ENCODE measurements around the gene SND1. TPM values are rescaled to one million over a fixed set of nuclear protein-coding genes. Genes with fewer than 3 reads are reported as not detected.
A peak's percentile ranks its signal among the peaks of the same experiment; 100 is the strongest.

Gene SND1
- total RNA-seq, 2 donors from 2014 or later, result 146 to 155 TPM

- no peaks in the 10 kb centered on the region for H3K27me3 ChIP-seq
- H3K4me1 ChIP-seq, result peaks cover 28% of the 10 kb centered on the region
- intact Hi-C loops (cut with DNase I), result no loop called here
- no peak for TF ChIP-seq POLR2A (IDR thresholded peaks at IDR 0.05)
- TF ChIP-seq CTCF (IDR thresholded peaks at IDR 0.05), result no peak
- peak; percentile 39 for ATAC-seq
- 61 to 74% methylated on average over 8 of the region's 8 CpGs for WGBS, 2 donors
- H3K4me3 ChIP-seq, result no peak overlapping the region
- H3K27ac ChIP-seq, result peak overlapping the region in 3 of 4 donors; percentile 14 to 40 (median 20)
- H3K36me3 ChIP-seq (replicated peaks in 1 of 2; ENCODE audit: insufficient read depth in 1 of 2, low read depth in 2 of 2), result peaks cover 0 to 3% of the 10 kb centered on the region in 2 donors
- DNase-seq, result peak in 3 of 4 donors; percentile 35 to 50 (median 38)
- no peaks in the 10 kb centered on the region for H3K9me3 ChIP-seq
Measured at GRCh38 chr7:128017862-128018845, 366.2 kb downstream of the SND1 start.

- no peak for DNase-seq
- ATAC-seq, result no peak
- WGBS, 2 donors, result 92 to 98% methylated on average over 3 of the region's 3 CpGs
- Histone ChIP-seq H3K36me3 (replicated peaks in 1 of 2; ENCODE audit: insufficient read depth in 1 of 2, low read depth in 2 of 2) (peaks cover 0 to 3% of the 10 kb centered on the region in 2 donors), H3K4me1 (peaks cover 32% of the 10 kb centered on the region), H3K9me3 (no peaks in the 10 kb centered on the region), H3K4me3 (no peak overlapping the region), H3K27ac (no peak overlapping the region), H3K27me3 (no peaks in the 10 kb centered on the region)
- intact Hi-C loops (cut with DNase I), result no loop called here
- TF ChIP-seq POLR2A (IDR thresholded peaks at IDR 0.05), result no peak
- no peak for TF ChIP-seq CTCF (IDR thresholded peaks at IDR 0.05)
Measured at GRCh38 chr7:128019288-128019687, 367.3 kb downstream of the SND1 start.

- Histone ChIP-seq H3K27me3 (no peaks in the 10 kb centered on the region), H3K27ac (no peak overlapping the region), H3K9me3 (no peaks in the 10 kb centered on the region), H3K4me3 (no peak overlapping the region), H3K36me3 (replicated peaks in 1 of 2; ENCODE audit: insufficient read depth in 1 of 2, low read depth in 2 of 2) (peaks cover 0 to 3% of the 10 kb centered on the region in 2 donors), H3K4me1 (peaks cover 29% of the 10 kb centered on the region)
- no peak for DNase-seq
- intact Hi-C loops (cut with DNase I), result no loop called here
- TF ChIP-seq POLR2A (IDR thresholded peaks at IDR 0.05) (no peak), CTCF (IDR thresholded peaks at IDR 0.05) (peak in 3 of 7 experiments; percentile 7 to 17 (median 17))
- no peak for ATAC-seq
- 93 to 95% methylated on average over 6 of the region's 6 CpGs for WGBS, 2 donors
Measured at GRCh38 chr7:128020159-128020558, 368.2 kb downstream of the SND1 start.

GRCh38 chr7:128021366-128021765, 369.4 kb downstream of the SND1 start:
- DNase-seq (no peak), ATAC-seq (no peak)
- Histone ChIP-seq H3K4me1 (peaks cover 28% of the 10 kb centered on the region), H3K36me3 (replicated peaks in 1 of 2; ENCODE audit: insufficient read depth in 1 of 2, low read depth in 2 of 2) (peaks cover 0 to 3% of the 10 kb centered on the region in 2 donors), H3K27ac (no peak overlapping the region), H3K9me3 (no peaks in the 10 kb centered on the region), H3K4me3 (no peak overlapping the region), H3K27me3 (no peaks in the 10 kb centered on the region)
- intact Hi-C loops (cut with DNase I), result no loop called here
- 88 to 98% methylated on average over 2 of the region's 2 CpGs for WGBS, 2 donors
- TF ChIP-seq POLR2A (IDR thresholded peaks at IDR 0.05) (no peak), CTCF (IDR thresholded peaks at IDR 0.05) (no peak)

Measured in body of pancreas (tissue), 4 donors.